Osteoblast (primary cell): ENCODE measurements around the gene RASSF7. TPM values are rescaled to one million over a fixed set of nuclear protein-coding genes. Genes with fewer than 3 reads are reported as not detected.

Source experiments
- DNase-seq: peaks from one replicate; pipeline ENCODE4 v3.0.0; 2011; ENCODE audit warnings: low spot score, mixed read lengths; ENCODE audit not compliant: insufficient read length; ENCODE audit errors: missing footprints
- H2AFZ ChIP-seq: 2 replicates; pipeline ENCODE4 v1.6.0; 2011; ENCODE audit warnings: mild to moderate bottlenecking, low read length
- H3K27ac ChIP-seq: 2 replicates; pipeline ENCODE4 v1.5.1; 2011; ENCODE audit warnings: mild to moderate bottlenecking, low read depth, low read length, moderate library complexity
- H3K27me3 ChIP-seq: 2 replicates; pipeline ENCODE4 v1.6.0; 2012; ENCODE audit warnings: mild to moderate bottlenecking, control low read depth, inconsistent platforms, low read length, moderate library complexity; ENCODE audit not compliant: insufficient read depth
- H3K36me3 ChIP-seq: 2 replicates; pipeline ENCODE4 v1.5.1; 2011; ENCODE audit warnings: mild to moderate bottlenecking, low read length, control low read depth, moderate library complexity; ENCODE audit not compliant: insufficient read depth
- H3K4me1 ChIP-seq: 2 replicates; pipeline ENCODE4 v1.5.1; 2011; ENCODE audit warnings: mild to moderate bottlenecking, low read length, control low read depth, moderate library complexity; ENCODE audit not compliant: insufficient read depth
- H3K4me2 ChIP-seq: 2 replicates; pipeline ENCODE4 v1.6.0; 2011; ENCODE audit warnings: mild to moderate bottlenecking, low read length; ENCODE audit not compliant: insufficient read depth
- H3K4me3 ChIP-seq: fragments of 200-600 bp; sonication (generic); 3 replicates; pipeline ENCODE4 v1.5.1; 2012; ENCODE audit warnings: mild to moderate bottlenecking, low read length, inconsistent platforms; ENCODE audit not compliant: insufficient read depth
- H3K79me2 ChIP-seq: 2 replicates; pipeline ENCODE4 v1.6.0; 2012; ENCODE audit warnings: mild to moderate bottlenecking, low read length, control low read depth, inconsistent platforms; ENCODE audit not compliant: insufficient read depth
- H3K9me3 ChIP-seq: 2 replicates; pipeline ENCODE4 v1.5.1; 2011; ENCODE audit warnings: low read depth, low read length, control low read depth
- H4K20me1 ChIP-seq: 2 replicates; pipeline ENCODE4 v1.6.0; 2012; ENCODE audit warnings: mild to moderate bottlenecking, low read length, control low read depth; ENCODE audit not compliant: insufficient read depth
- total RNA-seq: library from RNA; depleted of rRNA; stranded (reverse); fragments of >200 nt; gene quantifications from 2 replicates; pipeline ENCODE4 v1.2.3, GENCODE V29; 2012
- TF ChIP-seq, protein P1 (sequence below): IDR thresholded peaks from 2 replicates; pipeline ENCODE4 v1.5.1; 2011; ENCODE audit warnings: mild to moderate bottlenecking, low read depth, low read length, moderate library complexity; ENCODE audit errors: extremely low read depth

The RASSF7 gene
- total RNA-seq, 1 donor: 6.2 TPM

DNA sequence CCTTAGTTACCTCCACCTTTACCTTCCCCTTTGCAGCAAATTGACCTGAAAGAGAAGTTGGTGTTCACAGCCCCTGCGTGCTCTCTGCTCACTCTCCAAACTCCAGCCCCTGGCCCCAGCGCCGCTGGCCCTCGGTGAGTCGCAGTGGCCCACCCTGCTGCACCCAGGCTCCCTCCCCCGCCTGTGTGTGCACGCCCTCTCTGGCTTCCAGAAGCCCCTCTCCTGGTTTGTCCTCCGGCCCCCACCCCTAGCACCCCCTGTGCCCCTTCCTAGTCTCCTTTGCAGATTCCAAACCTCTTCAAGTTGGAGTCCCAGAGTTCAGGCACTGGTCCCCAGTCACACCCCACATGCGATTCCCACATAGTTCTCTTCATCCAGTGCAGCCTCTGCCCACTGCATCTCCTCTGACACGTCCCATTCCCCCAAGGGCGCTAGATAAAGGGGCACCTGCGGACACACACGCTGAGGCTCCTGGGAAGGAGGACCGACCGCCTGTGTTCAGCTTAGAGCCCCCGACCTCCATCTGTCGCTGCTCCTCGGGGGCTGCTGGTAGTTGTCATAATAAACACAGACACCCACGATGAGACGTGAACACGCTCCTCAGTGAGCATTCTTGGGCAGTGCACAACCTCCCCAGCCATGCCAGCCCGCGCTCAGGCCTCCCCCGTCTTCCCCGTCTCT lies 14.0 kb downstream of the RASSF7 start:
- TF ChIP-seq, protein P1, sequence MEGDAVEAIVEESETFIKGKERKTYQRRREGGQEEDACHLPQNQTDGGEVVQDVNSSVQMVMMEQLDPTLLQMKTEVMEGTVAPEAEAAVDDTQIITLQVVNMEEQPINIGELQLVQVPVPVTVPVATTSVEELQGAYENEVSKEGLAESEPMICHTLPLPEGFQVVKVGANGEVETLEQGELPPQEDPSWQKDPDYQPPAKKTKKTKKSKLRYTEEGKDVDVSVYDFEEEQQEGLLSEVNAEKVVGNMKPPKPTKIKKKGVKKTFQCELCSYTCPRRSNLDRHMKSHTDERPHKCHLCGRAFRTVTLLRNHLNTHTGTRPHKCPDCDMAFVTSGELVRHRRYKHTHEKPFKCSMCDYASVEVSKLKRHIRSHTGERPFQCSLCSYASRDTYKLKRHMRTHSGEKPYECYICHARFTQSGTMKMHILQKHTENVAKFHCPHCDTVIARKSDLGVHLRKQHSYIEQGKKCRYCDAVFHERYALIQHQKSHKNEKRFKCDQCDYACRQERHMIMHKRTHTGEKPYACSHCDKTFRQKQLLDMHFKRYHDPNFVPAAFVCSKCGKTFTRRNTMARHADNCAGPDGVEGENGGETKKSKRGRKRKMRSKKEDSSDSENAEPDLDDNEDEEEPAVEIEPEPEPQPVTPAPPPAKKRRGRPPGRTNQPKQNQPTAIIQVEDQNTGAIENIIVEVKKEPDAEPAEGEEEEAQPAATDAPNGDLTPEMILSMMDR: no peak
- Histone ChIP-seq H3K27me3 (peaks cover 6% of the 10 kb centered on the region), H3K79me2 (peaks cover 31% of the 10 kb centered on the region), H4K20me1 (peaks cover 29% of the 10 kb centered on the region), H3K4me1 (peaks cover 12% of the 10 kb centered on the region), H3K36me3 (no peaks in the 10 kb centered on the region), H3K27ac (no peak overlapping the region), H2AFZ (no peak overlapping the region), H3K4me2 (peak overlapping the region; percentile 86), H3K4me3 (peak overlapping the region; percentile 74), H3K9me3 (no peaks in the 10 kb centered on the region)
- DNase-seq: peak; percentile 90

DNA sequence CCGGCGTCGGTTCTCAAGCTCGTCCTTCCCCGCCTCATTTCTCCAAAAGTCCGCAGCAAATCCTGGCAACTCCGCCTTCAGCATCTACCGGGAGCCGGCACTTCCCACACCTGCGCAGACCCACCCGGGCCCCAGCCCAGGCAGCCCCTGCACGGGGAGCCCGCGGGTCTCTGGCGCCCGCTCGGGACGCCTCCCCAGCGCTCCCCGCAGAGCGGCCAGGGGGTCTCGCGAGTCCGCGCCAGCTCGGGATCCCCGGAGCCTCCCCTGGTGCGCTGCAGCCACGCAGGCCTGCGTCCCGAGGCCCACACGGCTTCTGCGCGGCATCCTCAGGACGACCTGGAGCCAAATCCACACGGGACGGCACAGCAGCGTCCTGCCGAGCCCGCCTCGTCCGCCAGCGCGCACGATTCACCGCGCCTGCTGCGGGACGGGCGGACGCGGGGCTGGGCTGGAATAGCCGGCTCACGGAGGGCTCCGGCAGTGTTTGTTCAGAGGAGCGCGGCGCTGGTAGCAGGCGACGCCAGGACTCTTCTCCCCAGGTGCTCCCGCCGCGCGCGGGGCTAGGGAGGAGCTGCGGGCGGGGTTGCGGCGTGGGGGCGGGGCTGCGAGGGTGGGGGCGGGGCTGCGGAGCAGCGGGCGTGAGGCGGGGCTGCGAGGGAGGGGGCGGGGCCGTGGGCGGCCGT lies 14.7 kb downstream of the RASSF7 start:
- DNase-seq: no peak
- no peaks in the 10 kb centered on the region for H3K9me3 ChIP-seq
- no peak overlapping the region for H3K27ac ChIP-seq
- peaks cover 36% of the 10 kb centered on the region for H4K20me1 ChIP-seq
- H3K36me3 ChIP-seq: no peaks in the 10 kb centered on the region
- H2AFZ ChIP-seq: peak overlapping the region; percentile 67
- peak overlapping the region; percentile 74 for H3K4me3 ChIP-seq
- peaks cover 12% of the 10 kb centered on the region for H3K4me1 ChIP-seq
- H3K27me3 ChIP-seq: peaks cover 6% of the 10 kb centered on the region
- TF ChIP-seq, protein P1: no peak
- peaks cover 38% of the 10 kb centered on the region for H3K79me2 ChIP-seq
- H3K4me2 ChIP-seq: peak overlapping the region; percentile 86

GRCh38 chr11:575996-576768 lies 15.4 kb downstream of the RASSF7 start, which contains the start of gene PHRF1:
Gene PHRF1, plus strand, starts transcription at chr11:576470. Its CDS starts 5,043 bp downstream, at chr11:581513.
- Histone ChIP-seq H3K27me3 (peaks cover 6% of the 10 kb centered on the region), H3K9me3 (no peaks in the 10 kb centered on the region), H2AFZ (peak within 1 kb of the TSS; percentile 99), H3K4me2 (peak within 1 kb of the TSS; percentile 93), H3K79me2 (peaks cover 44% of the 10 kb centered on the region), H4K20me1 (peaks cover 41% of the 10 kb centered on the region), H3K4me1 (peaks cover 12% of the 10 kb centered on the region), H3K4me3 (peak within 1 kb of the TSS; percentile 98), H3K27ac (peak within 1 kb of the TSS; percentile 97), H3K36me3 (no peaks in the 10 kb centered on the region)
- peak; percentile 100 for DNase-seq
- TF ChIP-seq, protein P1: no peak
